Left colon (tissue), 2 donors: ENCODE data around the gene MEAK7. TPM values are rescaled to one million over a fixed set of nuclear protein-coding genes. Genes with fewer than 3 reads are reported as not detected.

Experiments
- ATAC-seq: fragments of 200-7000 bp; cut with Tn5 transposase; one replicate; pipeline ENCODE4 v1.9.1; 2020; ENCODE audit warnings: mild to moderate bottlenecking, moderate library complexity
- DNase-seq, 2 donors: peaks; one replicate each; pipeline ENCODE4 v3.0.0-alpha.2; 2020
- intact Hi-C, 2 donors: fragments of 100-400 bp; cut with DNase I in 1 of 2; cut with micrococcal nuclease in 1 of 2; formaldehyde crosslinking; loops; one replicate each; pipeline versions ENCODE4 v1.11.2 to v1.14.0; 2022; cut with DNase I, micrococcal nuclease
- total RNA-seq, 2 donors: library from RNA; stranded (reverse); fragmentation: NEBNext Ultra II Directional; extraction: Animal tissue kit (Norgen Biotek cat#: 25700); gene quantifications; one replicate each; pipeline ENCODE4 v1.2.1, GENCODE V29; 2021
- donor health status: DM: no; HTN: no; CAD: no.
- donor health status: DM: yes; HTN: yes; CAD: no.

Gene MEAK7
- total RNA-seq, 2 donors from 2014 or later = 21.1 to 22.2 TPM

DNA sequence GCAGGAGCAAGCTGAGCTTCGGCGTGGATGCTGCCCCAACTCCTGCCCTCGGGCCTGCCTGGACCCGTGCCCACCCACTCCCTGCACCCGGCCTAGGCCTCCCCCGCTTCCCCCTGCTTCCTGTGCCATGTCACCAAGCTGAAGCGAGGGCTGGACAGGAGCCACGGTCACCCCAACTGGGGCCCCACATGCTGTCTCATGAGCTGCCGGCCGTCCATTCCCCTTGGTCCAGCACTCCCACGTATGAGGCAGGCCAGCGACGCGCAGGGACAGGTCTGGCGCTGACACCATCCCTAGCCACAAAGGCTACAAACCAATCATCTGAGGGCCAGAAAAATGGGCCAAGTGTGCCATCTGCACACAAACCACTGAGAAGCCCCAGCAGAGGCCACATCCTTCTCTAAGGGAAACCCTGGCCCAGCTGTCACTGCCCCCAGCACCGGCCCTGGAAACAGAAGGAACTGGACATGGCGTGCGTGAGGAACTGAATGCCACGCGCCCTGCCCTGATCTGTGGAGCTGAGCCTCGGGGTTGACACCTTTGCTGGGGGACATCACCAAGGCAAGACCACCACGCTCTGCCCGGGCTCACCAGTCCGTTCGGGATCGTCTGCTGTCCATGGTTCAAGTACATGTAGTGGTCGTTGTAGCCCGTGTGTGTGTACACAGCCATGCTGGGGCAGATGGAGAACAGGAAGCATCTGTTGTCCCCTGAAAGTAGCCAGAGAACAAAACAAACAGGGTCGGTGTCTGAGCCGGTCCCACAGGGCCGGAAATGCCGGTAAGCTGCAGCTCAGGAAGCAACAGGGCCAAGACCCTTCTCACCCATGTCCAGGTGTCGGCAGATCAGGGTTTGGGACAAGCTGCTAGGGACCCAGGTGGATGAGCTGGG is 22.2 kb downstream of the MEAK7 start:
- intact Hi-C loops = no loop called here
- DNase-seq (no peak), ATAC-seq (no peak)

DNA sequence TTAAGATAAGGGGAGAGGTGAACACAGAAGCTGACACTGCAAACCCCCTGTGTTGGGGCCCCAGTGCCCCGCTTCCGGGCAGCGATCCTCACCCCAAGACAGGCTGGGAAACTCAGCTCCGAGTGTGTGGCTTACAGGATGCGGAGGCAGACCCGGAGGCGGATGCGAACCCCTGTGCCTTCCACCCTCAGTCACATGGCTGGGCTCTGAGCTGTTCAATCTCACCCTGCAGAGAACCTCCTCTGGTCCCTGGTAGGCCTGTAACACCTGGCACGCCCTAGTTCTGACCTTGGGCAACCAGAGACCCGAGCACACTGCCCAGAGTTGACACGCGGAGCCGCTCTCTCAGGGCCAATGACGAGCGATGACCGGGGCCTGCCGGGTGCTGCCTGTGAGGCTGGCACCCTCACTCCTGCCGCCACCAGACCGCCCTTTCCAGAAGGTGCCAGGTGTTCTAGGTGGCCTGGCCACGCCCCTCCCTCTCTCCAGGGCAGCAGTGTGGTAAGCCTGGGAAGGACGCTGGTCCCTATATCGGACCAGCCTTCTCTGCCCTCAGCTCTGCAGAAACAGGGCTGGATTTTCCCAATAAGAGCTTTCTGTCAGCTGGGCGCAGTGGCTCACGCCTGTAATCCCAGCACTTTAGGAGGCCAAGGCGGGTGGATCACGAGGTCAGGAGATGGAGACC is 23.3 kb downstream of the MEAK7 start:
- peak; percentile 17 for ATAC-seq
- intact Hi-C loops = no loop called here
- no peak for DNase-seq

DNA sequence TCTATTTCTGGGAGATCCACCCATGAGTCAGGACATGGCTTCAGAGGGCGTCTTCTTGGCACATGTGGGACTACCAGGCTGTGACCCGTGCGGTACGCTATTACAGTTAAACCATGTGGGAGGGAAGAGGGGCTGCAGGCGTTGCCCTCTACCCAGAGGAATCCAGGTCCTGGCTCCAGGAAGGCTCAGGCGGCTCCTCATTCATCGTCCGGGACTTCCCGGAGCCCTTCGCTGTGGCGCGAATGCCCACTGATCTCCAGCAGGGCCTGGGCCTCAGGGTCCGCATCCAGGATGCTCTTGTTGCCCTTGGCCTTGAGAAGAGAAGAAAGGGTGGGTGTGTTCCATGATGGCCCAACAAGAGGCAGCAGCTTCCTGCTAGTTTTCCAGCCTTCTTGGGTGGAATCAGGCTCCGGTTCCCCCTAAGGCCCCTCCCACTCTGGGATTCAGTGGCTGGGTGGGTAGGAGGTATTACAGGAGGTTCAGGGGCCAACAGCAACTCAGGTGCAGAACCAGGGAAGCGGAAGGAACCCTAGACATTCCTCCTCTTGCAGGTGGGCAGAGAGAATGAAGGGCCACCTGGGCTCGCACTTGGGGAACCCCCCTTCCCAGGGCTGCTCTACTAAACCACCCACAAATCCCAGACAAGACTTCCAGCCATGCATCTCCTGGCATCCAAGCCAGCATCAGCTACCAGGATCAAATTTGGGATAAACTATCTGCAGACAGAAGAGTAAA is 24.6 kb downstream of the MEAK7 start:
- DNase-seq (no peak), ATAC-seq (no peak)
- intact Hi-C loops = no loop called here

DNA sequence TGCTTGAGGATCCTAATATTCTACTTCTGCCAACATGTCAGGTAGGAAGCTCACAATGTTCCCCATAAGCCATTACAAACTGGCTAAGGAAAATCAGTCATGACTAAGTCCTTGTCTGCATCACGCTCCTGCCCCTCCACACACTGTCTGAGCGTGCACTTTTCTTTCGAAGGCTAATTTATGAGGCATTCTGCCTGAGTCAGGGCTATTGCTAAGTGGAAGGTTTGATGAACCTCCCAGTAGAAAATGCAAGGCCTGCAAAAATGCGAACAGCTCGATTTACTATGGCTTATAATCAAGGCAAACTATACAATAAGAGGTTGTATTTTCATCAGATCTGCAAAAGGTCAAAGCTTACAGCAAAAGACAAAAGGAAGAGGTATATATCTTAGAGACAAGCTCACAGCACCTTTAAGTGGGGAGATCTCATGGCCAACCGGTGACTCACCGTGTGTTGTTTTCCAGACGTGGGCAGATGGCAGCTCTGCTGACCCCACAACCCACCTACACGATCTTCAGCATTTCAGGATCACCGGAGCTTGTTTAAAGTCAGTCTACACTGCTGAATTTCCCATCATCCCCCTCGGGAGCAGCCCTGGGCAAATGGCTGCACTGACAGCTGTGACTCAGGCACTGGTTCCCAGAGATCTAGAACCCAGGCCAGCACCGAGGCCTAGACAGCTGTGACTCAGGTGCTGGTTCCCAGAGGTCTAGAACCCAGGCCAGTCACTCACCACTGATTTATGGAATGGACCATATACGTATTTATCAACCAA is 26.1 kb downstream of the MEAK7 start:
- ATAC-seq (no peak), DNase-seq (no peak)
- intact Hi-C loops = no loop called here

DNA sequence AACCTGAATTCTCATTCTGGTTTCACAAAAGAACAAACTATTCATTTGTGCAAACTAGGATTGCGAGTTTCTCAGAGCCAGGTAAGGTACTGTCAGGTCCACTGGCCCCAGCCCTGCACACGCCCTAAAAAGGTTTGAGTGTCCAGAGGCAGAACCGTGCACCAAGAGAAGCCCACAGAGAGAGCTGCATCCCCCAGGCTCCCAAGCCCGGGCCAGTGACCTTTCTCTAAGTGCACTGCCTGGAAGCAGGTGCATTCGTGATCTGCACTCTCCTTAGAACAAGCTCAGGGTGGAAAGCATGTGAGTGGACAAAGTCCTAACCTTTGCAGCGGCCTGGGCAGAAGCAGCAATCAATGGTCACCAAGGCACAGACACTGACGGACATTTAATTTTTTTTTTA is 26.8 kb downstream of the MEAK7 start:
- DNase-seq = no peak
- no peak for ATAC-seq
- intact Hi-C loops = no loop called here

DNA sequence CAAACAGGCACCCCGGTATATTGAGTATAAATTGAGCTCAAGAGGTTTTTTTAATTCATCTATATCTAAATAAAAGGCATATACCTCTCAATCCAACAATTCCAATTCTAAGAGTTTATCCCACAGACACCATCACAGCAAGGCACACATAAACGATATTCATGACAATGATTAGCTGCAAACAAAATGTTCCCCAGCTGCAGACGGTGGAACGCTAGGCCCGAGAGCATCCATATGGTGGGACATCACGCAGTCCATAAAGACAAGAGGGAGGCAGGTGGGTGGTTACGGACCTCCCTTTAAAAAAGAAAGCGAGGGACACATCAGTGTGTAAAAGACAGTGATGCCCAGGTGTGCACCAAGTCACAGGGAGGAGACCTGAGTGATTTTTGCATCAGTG is 28.1 kb downstream of the MEAK7 start:
- DNase-seq (no peak), ATAC-seq (no peak)
- intact Hi-C loops = no loop called here

DNA sequence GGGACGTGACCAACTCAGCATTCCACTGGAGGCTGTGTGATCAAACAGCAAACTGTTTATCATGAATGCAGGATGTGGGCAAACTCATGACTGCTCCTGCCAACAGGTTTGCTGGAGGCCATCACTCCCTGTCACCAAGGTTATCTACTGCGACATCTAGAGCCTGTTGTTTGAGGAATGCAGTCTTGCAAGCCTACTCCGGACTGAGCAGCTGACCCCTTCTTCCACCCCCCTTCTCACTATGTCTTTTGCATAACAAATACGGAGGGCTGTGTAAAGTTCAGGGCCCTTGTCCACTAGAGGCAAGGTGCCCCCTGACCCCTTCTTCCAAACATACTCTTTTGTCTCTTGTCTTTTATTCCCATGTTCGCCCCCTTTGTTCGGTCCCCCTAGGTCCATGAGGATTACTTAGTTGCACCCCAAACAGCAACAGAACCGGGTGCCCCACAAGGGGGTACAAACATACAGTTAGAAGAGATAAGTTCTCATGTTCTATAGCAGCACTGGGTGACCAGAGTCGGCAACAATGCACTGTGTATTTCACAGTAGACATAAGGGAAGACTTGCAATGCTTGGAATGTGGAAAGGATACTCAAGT is 28.7 kb downstream of the MEAK7 start:
- intact Hi-C loops = no loop called here
- ATAC-seq (no peak), DNase-seq (no peak)

DNA sequence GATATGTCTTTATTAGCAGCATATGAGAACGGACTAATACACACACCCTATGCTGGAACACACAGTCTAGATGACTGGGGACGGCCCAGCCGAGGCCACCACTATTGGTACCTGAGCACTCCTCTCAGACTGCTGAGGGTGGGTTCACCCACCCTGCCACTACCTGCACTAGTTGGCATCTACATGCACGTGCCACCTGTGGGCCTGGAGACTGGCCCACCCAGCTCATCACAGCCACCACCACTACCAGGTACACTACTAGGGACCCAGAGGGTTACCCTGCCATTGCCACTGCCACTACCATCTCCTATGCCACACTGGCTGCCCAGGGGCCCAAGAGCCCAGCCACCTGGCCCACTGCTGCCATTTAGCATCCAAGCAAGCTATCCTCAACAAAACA is 32.5 kb downstream of the MEAK7 start:
- ATAC-seq (no peak), DNase-seq (no peak)
- intact Hi-C loops = no loop called here

DNA sequence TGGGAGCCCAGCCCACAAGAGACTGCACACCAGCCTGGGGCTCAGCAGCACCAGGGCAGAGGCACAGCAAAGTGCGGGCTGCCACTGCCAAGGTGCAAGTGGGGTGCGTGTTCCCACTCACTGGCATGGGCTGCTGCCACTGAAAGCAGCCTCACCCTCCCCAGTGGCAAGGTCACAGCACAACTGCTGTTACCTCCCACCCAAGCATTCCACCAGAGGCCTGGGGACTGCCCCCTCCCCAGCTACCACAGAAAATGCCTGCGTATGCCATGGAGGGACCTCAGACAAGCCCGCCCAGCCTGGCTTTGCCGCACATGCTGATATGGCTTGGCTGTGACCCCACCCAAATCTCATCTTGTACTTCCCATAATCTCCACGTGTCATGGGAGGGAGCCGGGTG is 33.1 kb downstream of the MEAK7 start:
- intact Hi-C loops = no loop called here
- DNase-seq (no peak), ATAC-seq (no peak)

DNA sequence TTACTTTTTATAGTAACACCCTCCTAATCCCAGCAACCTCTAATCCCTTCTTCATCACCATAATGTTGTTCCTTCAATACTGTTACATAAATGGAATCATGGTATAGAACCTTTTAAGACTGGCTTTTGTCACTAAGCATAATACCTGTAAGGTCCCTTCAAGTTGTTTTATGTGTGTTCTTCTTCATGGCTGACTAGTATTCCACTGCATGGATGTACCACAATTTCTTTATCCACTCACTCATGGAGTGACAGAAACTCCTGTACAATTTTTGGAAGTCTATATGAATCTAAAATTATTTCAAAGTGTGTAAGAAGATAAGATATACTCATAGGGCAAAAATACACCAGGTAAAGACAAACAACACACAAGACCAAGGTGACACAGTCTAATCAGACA is 36.8 kb downstream of the MEAK7 start:
- no peak for DNase-seq
- ATAC-seq = no peak
- intact Hi-C loops = no loop called here

DNA sequence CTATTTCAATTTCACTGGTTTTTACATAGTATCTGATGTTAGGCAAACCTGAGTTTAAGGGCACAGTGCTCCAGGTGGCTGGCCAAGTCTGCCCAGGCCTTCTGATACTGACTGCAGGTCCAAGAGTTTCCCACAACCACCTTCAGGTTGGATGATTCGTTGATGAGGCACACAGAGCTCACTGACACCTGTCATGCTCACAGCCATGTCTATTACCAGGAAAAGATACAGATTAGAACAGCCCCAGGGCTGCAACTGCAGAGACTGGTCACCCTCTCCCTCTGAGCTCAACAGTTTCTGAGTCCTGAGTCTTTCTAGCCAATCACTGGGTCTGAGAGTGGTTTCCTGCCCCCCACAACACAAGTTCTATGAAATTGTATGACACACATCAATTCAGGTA is 37.2 kb downstream of the MEAK7 start:
- peak; percentile 20 for ATAC-seq
- no peak for DNase-seq
- intact Hi-C loops = no loop called here

DNA sequence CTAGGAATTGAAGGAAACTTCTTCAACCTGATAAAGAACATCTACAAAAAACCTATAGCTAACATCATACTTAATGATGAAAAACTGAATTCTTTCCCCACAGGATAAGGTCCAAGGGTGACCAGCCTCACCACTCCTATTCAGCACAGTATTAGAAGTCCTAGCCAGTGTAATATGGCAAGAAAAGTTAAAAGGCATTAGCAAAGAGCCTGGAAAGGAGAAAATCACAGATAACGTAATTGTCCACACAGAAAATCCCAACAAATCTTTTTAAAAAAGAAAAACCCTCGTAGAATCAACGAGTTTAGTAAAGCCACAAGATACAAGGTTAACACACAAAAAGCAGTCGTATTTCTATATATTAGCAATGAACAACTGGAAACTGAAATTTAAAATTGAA is 37.8 kb downstream of the MEAK7 start:
- intact Hi-C loops = no loop called here
- ATAC-seq (no peak), DNase-seq (no peak)

DNA sequence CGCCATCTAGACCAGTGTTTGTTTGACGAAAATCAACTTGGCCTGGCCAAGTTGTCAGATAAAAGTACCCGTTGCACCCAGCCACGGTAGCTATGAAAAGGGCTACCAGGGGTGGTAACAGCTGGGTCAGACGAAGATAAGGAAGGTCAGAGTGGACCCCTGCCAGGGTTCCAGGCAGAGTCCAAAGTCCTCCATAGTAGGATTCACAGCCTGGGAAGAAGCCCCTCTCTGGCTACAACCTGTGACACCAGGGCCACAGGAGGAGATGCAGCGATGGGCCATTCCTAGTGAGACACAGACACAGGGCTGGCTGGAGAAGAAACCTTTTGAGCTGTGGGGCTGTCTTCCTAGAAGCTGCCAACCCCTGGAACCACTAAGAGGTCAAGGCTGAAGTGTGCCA is 39.3 kb downstream of the MEAK7 start:
- intact Hi-C loops = no loop called here
- DNase-seq (no peak), ATAC-seq (no peak)

DNA sequence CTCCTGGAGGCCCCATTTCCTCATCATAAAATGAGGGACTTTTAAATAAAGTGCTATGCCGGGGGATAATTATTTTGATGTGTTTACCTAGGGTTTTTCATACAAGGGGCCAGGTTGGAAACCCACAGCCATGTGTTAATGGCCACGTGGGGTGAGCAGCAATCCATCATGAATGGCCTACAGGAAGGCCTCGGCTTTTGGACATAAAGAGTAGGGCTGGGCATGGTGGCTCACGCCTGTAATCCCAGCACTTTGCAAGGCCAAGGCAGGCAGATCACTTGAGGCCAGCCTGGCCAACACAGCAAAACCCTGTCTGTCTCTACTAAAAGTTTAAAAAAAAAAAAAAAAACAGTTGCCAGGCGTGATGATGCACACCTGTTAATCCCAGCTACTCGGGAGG is 40.3 kb downstream of the MEAK7 start:
- no peak for ATAC-seq
- intact Hi-C loops = no loop called here

DNA sequence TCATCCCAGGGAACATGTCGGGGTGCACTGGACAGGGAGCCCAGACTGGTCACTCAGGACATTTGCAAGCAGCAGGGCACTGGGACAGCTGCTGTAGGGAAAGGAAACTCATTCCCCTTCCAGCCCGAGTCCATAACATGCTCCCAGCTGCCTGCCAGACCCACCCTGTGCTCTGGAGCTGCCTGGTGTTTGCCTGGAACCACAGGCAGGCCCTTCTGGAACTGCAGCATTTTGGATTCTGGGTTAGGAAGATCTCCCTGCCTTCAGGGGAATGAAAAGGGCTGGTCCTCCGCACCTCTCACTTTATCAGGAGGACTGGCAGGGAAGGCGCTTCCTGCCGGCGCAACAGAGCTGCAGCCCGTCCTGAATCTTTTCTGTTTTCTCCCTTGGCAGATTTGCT is 41.2 kb downstream of the MEAK7 start:
- intact Hi-C loops = no loop called here
- no peak for ATAC-seq
- DNase-seq = no peak

More for the DNA sequence above, 40.3 kb downstream of the MEAK7 start:
- no peak for DNase-seq

DNA sequence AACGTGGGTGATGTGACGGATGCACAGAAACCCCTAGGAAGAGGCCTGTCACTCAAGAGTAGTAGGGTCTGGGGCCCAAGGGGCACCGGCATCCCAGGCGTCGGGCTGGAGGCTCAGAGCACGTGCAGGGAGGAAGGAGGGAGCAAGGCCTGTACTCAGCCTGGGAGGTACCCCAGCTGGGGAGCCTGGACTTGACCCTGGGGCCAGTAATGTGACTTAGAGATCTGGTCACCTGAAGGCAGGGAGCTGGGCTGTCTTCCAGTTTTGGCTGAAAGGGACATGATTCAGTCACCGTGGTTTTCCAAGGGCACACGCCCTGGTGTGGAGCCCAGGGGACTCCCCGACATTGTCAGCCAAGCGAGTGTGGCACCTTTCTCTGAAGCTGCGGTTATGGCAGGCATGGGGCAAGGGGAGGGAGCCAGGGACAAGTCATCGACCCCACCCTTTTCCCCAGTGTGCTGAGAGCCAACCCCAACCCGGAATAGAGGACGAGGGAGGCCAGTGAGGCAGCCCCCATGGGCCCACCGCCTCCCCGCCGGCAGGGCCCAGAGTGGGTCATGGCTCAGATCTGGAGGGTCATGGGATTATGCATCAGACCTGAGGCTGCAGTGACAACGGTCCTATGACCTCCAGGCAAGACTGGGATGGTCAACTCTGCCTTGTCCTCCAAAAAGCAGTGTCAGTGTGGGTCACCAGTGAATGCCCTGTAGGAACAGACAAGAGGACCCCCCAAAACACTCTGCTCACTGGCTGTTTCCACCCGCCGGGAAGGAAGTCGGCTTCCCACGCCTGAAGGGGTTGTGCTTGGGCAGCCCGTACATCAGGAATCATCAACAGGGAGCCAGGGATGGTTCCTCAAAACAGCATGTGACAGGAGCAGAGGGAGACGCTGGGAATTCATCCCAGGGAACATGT is 41.9 kb downstream of the MEAK7 start:
- DNase-seq (peak in 1 of 2 donors; percentile 3), ATAC-seq (no peak)
- intact Hi-C loops = no loop called here

DNA sequence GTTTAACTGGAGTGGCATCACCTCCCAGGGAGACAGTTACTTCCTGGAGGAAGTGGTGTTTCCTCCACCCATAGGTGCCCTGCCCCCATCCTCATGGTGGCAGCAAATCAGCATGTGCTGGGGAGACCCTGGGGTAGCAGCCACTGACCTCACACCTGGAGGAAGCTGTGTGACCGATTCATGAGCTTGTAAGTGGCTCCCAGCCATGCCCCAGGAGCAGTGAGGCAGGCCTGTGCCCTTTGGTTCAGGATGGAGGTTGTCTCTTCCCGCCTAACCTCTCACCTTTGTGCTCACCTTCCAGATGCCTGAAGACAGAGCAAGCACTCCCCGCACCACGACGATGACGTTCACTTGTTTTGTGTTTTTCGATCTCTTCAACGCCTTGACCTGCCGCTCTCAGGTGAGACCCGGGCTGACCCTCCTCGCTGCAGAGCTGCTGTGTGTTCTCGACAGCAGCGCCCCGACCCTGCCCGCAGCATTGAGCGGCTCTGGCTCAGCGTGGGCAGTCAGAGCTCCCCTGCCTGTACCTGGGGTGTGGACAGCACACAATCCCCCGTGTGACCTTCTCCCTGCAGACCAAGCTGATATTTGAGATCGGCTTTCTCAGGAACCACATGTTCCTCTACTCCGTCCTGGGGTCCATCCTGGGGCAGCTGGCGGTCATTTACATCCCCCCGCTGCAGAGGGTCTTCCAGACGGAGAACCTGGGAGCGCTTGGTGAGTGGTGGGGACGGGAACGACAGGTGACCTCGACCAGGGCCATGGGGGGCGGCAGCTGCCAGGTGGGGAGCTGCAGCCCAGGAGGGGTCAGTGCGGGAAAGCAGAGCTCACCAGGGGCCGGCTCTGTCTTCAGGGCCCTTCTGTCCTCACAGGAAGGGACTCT is 42.8 kb downstream of the MEAK7 start:
- DNase-seq (peak in 1 of 2 donors; percentile 4), ATAC-seq (peak; percentile 42)
- intact Hi-C loops = no loop called here
